Measurements from ENCODE around the gene GGA2. TPM values are rescaled to one million over a fixed set of nuclear protein-coding genes. Genes with fewer than 3 reads are reported as not detected.

Gene GGA2
- total and polyA plus RNA-seq, 2 donors (not counting 1 experiment from before 2014, with no cell fraction given): 19.5 to 29.6 TPM

GRCh38 chr16:23495671-23496070 lies 14.6 kb downstream of the GGA2 start:
- no peaks in the 10 kb centered on the region for H4K20me1 ChIP-seq (ENCODE audit: control insufficient read depth, extremely low read depth, insufficient read depth, low read length)
- TF ChIP-seq CTCF (conservative IDR thresholded peaks at IDR 0.05 in 1 of 2, IDR thresholded peaks at IDR 0.05 in 1 of 2; ENCODE audit: low read depth in 1 of 2, low read length in 2 of 2) (no peak), EZH2 (IDR thresholded peaks at IDR 0.05; ENCODE audit: low read length, missing control alignments) (no peak)

GRCh38 chr16:23494188-23494587 lies 16.1 kb downstream of the GGA2 start:
- Histone ChIP-seq H3K79me2 (ENCODE audit: control insufficient read depth, insufficient read depth, low read length) (no peaks in the 10 kb centered on the region), H3K27ac (ENCODE audit: insufficient read depth, low read length) (no peak overlapping the region), H3K36me3 (ENCODE audit: control insufficient read depth, insufficient read depth, low read length) (peaks cover 9% of the 10 kb centered on the region), H3K9ac (ENCODE audit: insufficient read depth, low read length) (no peak overlapping the region), H2AFZ (ENCODE audit: low read length) (no peak overlapping the region), H4K20me1 (ENCODE audit: control insufficient read depth, extremely low read depth, insufficient read depth, low read length) (no peaks in the 10 kb centered on the region), H3K9me3 (ENCODE audit: control insufficient read depth, insufficient read depth, low read depth, low read length) (no peaks in the 10 kb centered on the region), H3K4me3 (replicated peaks in 1 of 4; ENCODE audit: control extremely low read depth in 1 of 4, insufficient read depth in 1 of 4, low read depth in 3 of 4, low read length in 4 of 4) (no peak overlapping the region), H3K4me1 (ENCODE audit: control insufficient read depth, extremely low read depth, insufficient read depth, low read length) (no peaks in the 10 kb centered on the region), H3K4me2 (ENCODE audit: extremely low read depth, insufficient read depth, low read length) (no peak overlapping the region), H3K27me3 (ENCODE audit: control insufficient read depth, insufficient read depth, low read length) (no peaks in the 10 kb centered on the region)
- no peak for DNase-seq (ENCODE audit: low read depth in 2 of 2)
- TF ChIP-seq EZH2 (IDR thresholded peaks at IDR 0.05; ENCODE audit: low read length, missing control alignments): no peak

More at GRCh38 chr16:23495671-23496070, 14.6 kb downstream of the GGA2 start:
- DNase-seq (ENCODE audit: low read depth in 2 of 2): no peak
- Histone ChIP-seq H3K79me2 (ENCODE audit: control insufficient read depth, insufficient read depth, low read length) (peaks cover 1% of the 10 kb centered on the region), H3K4me3 (replicated peaks in 1 of 4; ENCODE audit: control extremely low read depth in 1 of 4, insufficient read depth in 1 of 4, low read depth in 3 of 4, low read length in 4 of 4) (no peak overlapping the region), H3K9ac (ENCODE audit: insufficient read depth, low read length) (no peak overlapping the region), H3K4me2 (ENCODE audit: extremely low read depth, insufficient read depth, low read length) (no peak overlapping the region), H3K4me1 (ENCODE audit: control insufficient read depth, extremely low read depth, insufficient read depth, low read length) (no peaks in the 10 kb centered on the region), H2AFZ (ENCODE audit: low read length) (no peak overlapping the region), H3K36me3 (ENCODE audit: control insufficient read depth, insufficient read depth, low read length) (peaks cover 9% of the 10 kb centered on the region), H3K27me3 (ENCODE audit: control insufficient read depth, insufficient read depth, low read length) (no peaks in the 10 kb centered on the region), H3K27ac (ENCODE audit: insufficient read depth, low read length) (no peak overlapping the region), H3K9me3 (ENCODE audit: control insufficient read depth, insufficient read depth, low read depth, low read length) (no peaks in the 10 kb centered on the region)

- no peaks in the 10 kb centered on the region for H3K27me3 ChIP-seq (ENCODE audit: control insufficient read depth, insufficient read depth, low read length)
- H3K4me3 ChIP-seq (replicated peaks in 1 of 4; ENCODE audit: control extremely low read depth in 1 of 4, insufficient read depth in 1 of 4, low read depth in 3 of 4, low read length in 4 of 4): no peak overlapping the region
- H3K27ac ChIP-seq (ENCODE audit: insufficient read depth, low read length): no peak overlapping the region
- no peaks in the 10 kb centered on the region for H3K9me3 ChIP-seq (ENCODE audit: control insufficient read depth, insufficient read depth, low read depth, low read length)
- no peak overlapping the region for H3K4me2 ChIP-seq (ENCODE audit: extremely low read depth, insufficient read depth, low read length)
- no peaks in the 10 kb centered on the region for H3K79me2 ChIP-seq (ENCODE audit: control insufficient read depth, insufficient read depth, low read length)
- TF ChIP-seq CTCF (conservative IDR thresholded peaks at IDR 0.05 in 1 of 2, IDR thresholded peaks at IDR 0.05 in 1 of 2; ENCODE audit: low read depth in 1 of 2, low read length in 2 of 2): no peak
- no peak for TF ChIP-seq EZH2 (IDR thresholded peaks at IDR 0.05; ENCODE audit: low read length, missing control alignments)
- peak in 1 of 2 donors; percentile 64 for DNase-seq (ENCODE audit: low read depth in 2 of 2)
- H3K9ac ChIP-seq (ENCODE audit: insufficient read depth, low read length): no peak overlapping the region
- H4K20me1 ChIP-seq (ENCODE audit: control insufficient read depth, extremely low read depth, insufficient read depth, low read length): no peaks in the 10 kb centered on the region
- H2AFZ ChIP-seq (ENCODE audit: low read length): no peak overlapping the region
- H3K36me3 ChIP-seq (ENCODE audit: control insufficient read depth, insufficient read depth, low read length): peaks cover 21% of the 10 kb centered on the region
- H3K4me1 ChIP-seq (ENCODE audit: control insufficient read depth, extremely low read depth, insufficient read depth, low read length): no peaks in the 10 kb centered on the region
These were observed 18.6 kb downstream of the GGA2 start for GRCh38 chr16:23491490-23492391.
